Activated CD4-positive, alpha-beta T cell treated with anti-CD3 and anti-CD28 coated beads for 36 hours (primary cell): ENCODE results near the gene C16orf46. TPM values are rescaled to one million over a fixed set of nuclear protein-coding genes. Genes with fewer than 3 reads are reported as not detected.
"Not testable (repeated sequence)": the region's sequence is repeated elsewhere in the genome, so short reads cannot be mapped to it uniquely, and the experiment has no call there.

Source experiments
- ATAC-seq: fragments of 200-7000 bp; cut with Tn5 transposase; one replicate; pipeline ENCODE4 v1.10.0; 2021; ENCODE audit warnings: mild to moderate bottlenecking, moderate library complexity
- CTCF ChIA-PET: fragments of 350-600 bp; sonication (Branson Sonifier 250); formaldehyde crosslinking; loops from one replicate; lab custom pipeline; 2021; ENCODE audit warnings: antibody characterized with exemption; lab: Charles Lee
- POLR2A ChIA-PET: fragments of 350-600 bp; sonication (Branson Sonifier 250); formaldehyde crosslinking; loops from one replicate; lab custom pipeline; 2021; ENCODE audit warnings: antibody characterized with exemption, inconsistent platforms; lab: Charles Lee
- DNase-seq: peaks from one replicate; pipeline ENCODE4 v3.0.0-alpha.2; 2020
- H3K27ac Mint-ChIP-seq: one replicate; pipeline ENCODE4 v1.8.0; 2021; ENCODE audit warnings: mixed read lengths
- H3K27me3 Mint-ChIP-seq: one replicate; pipeline ENCODE4 v1.8.0; 2021; ENCODE audit warnings: mixed read lengths
- H3K36me3 Mint-ChIP-seq: one replicate; pipeline ENCODE4 v1.8.0; 2021; ENCODE audit warnings: low read depth, mixed read lengths
- H3K4me1 Mint-ChIP-seq: one replicate; pipeline ENCODE4 v1.8.0; 2021; ENCODE audit warnings: mixed read lengths
- H3K4me3 Mint-ChIP-seq: one replicate; pipeline ENCODE4 v1.8.0; 2021; ENCODE audit warnings: mild to moderate bottlenecking, moderate library complexity, mixed read lengths
- H3K9me3 Mint-ChIP-seq: one replicate; pipeline ENCODE4 v1.8.0; 2021; ENCODE audit warnings: low read depth, mixed read lengths
- intact Hi-C, 2 experiments: fragments of 100-400 bp; cut with DNase I in 1 of 2; cut with micrococcal nuclease in 1 of 2; formaldehyde crosslinking; loops; one replicate each; pipeline versions ENCODE4 v1.14.2 to v1.15.1; 2022 to 2024; cut with DNase I, micrococcal nuclease
- total RNA-seq, 2 experiments: library from RNA; stranded (reverse); gene quantifications; one replicate each; pipeline ENCODE4 v1.2.3, GENCODE V29; 2021

C16orf46 gene
- under 1 TPM; 0.28 to 0.34 TPM for total RNA-seq

DNA sequence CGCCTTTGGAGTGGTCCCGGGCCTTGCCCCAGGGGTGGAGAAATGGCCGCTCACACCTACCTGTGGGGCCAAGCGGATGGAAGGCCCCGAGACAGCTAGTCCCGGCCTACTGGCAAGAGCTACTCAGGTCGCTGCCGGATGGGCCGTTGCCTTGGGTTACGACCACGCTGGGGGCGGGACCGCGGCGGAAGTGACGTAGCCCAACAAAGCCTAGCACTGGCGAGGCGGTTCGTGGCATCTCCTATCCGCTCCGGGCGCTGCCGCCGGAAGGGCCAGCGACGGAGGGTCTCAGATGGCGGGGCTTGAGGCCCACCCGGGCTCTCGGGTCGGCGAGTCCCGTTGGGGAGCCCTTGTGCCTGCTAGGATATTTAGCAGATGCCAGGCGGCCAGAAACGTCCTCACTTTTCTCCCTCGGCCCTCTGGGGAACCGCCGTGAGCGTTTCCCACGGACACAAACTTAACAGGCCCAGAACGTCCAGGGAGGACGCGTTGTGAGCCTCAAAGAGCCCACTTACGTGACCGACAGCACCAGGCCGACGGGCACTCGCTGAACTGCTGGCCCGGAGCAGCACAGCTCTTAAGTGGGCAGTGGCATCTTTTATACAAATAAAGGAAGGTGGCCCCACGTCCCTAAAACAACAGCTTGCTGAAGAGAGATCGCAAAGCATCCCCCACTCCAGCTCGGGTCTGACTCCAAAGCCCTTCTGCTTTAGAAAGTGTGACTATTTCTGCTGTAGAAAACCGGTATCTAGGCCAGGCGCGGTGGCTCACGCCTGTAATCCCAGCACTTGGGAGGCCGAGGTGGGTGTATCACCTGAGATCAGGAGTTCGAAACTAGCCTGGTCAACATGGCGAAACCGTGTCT is at the start of gene C16orf46:
Gene C16orf46, minus strand, starts transcription at position 163 of the 865 bp plus-strand sequence. CDS start 13,283 bp downstream, outside the sequence.
- ChIA-PET CTCF (interaction anchor here (0.9 to 5.4 kb wide), 6 partner anchors 17 to 73 kb away, joined by 3 to 51 read pairs (median 4); partner anchors contain the start of genes ATMIN, CENPN and CMC2), POLR2A (interaction anchor here (0.6 to 1.5 kb wide), 3 partner anchors 17 to 581 kb away, joined by 3 to 15 read pairs (median 10); partner anchors contain the start of gene ATMIN)
- H3K27ac Mint-ChIP-seq, result peak within 1 kb of the TSS; percentile 84

GRCh38 chr16:81123092-81123852 is 46.2 kb upstream of the C16orf46 start:
- DNase-seq (no peak), ATAC-seq (no peak)
- Mint-ChIP-seq H3K27ac (no peak overlapping the region), H3K27me3 (peaks cover 5% of the 10 kb centered on the region), H3K4me1 (no peaks in the 10 kb centered on the region), H3K36me3 (no peaks in the 10 kb centered on the region), H3K9me3 (no peaks in the 10 kb centered on the region), H3K4me3 (no peak overlapping the region)
- ChIA-PET POLR2A (no interaction called here), CTCF (no interaction called here)
- intact Hi-C loops, result no loop called here

More for the DNA sequence above, at the start of gene C16orf46:
- intact Hi-C loops, result loop anchor here (1.0 to 2.0 kb wide), 5 partner anchors 19 to 537 kb away; partner anchors contain the start of genes CENPN (in 1 of the 2), CMIP (in 1 of the 2), DYNLRB2 (in 1 of the 2) and GCSH (in 1 of the 2)
- DNase-seq, result peak; percentile 99
- Mint-ChIP-seq H3K4me3 (no peak within 1 kb of the TSS), H3K36me3 (no peaks in the 10 kb centered on the region), H3K9me3 (no peaks in the 10 kb centered on the region), H3K4me1 (peaks cover 7% of the 10 kb centered on the region), H3K27me3 (no peaks in the 10 kb centered on the region)
- ATAC-seq, result peak; percentile 86

- Mint-ChIP-seq H3K27me3 (peaks cover 5% of the 10 kb centered on the region), H3K36me3 (no peaks in the 10 kb centered on the region), H3K4me3 (no peak overlapping the region), H3K9me3 (no peaks in the 10 kb centered on the region), H3K27ac (no peak overlapping the region), H3K4me1 (no peaks in the 10 kb centered on the region)
- CTCF ChIA-PET, result interaction anchor here (0.6 kb wide), 1 partner anchor 263 kb away, joined by 4 read pairs; no protein-coding TSS in a partner anchor
- intact Hi-C loops, result no loop called here
- ATAC-seq (no peak), DNase-seq (no peak)
- POLR2A ChIA-PET, result no interaction called here
These were observed 44.5 kb upstream of the C16orf46 start for GRCh38 chr16:81121474-81121990.

GRCh38 chr16:81117436-81117835 is 40.4 kb upstream of the C16orf46 start:
- DNase-seq, result no peak
- no peak for ATAC-seq
- POLR2A ChIA-PET, result no interaction called here
- Mint-ChIP-seq H3K27me3 (peaks cover 5% of the 10 kb centered on the region), H3K4me1 (no peaks in the 10 kb centered on the region), H3K27ac (no peak overlapping the region), H3K36me3 (no peaks in the 10 kb centered on the region), H3K4me3 (no peak overlapping the region), H3K9me3 (no peaks in the 10 kb centered on the region)
- CTCF ChIA-PET, result no interaction called here
- intact Hi-C loops, result no loop called here

- no peaks in the 10 kb centered on the region for H3K4me1 Mint-ChIP-seq
- H3K4me3 Mint-ChIP-seq, result no peak overlapping the region
- intact Hi-C loops, result no loop called here
- CTCF ChIA-PET, result interaction anchor here (0.8 kb wide), 1 partner anchor 98 kb away, joined by 3 read pairs; no protein-coding TSS in a partner anchor
- H3K27me3 Mint-ChIP-seq, result peaks cover 5% of the 10 kb centered on the region
- H3K36me3 Mint-ChIP-seq, result no peaks in the 10 kb centered on the region
- ATAC-seq (no peak), DNase-seq (no peak)
- POLR2A ChIA-PET, result no interaction called here
- no peak overlapping the region for H3K27ac Mint-ChIP-seq
- no peaks in the 10 kb centered on the region for H3K9me3 Mint-ChIP-seq
These were observed 39.2 kb upstream of the C16orf46 start for GRCh38 chr16:81116285-81116684.

DNA sequence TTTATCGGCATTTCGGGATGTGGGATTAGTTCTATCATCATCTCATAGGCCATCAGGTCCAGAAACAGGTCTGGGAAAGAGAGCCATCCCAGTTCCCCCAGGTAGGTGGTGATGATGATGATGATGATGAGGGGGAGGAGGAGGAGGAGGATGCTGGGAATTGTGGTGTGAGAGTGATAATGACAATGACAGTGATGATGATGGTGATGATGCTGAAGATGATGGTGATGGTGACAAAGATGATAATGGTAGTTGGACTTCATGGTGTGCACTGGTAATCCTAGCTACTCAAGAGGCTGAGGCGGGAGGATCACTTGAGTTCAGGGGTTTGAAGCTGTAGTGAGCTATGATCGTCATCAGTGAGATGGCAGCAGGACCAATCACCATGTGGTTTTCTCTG is 35.4 kb upstream of the C16orf46 start:
- ATAC-seq, result no peak
- intact Hi-C loops, result no loop called here
- no peak overlapping the region for H3K27ac Mint-ChIP-seq
- no peaks in the 10 kb centered on the region for H3K27me3 Mint-ChIP-seq
- no peak for DNase-seq
- ChIA-PET POLR2A (no interaction called here), CTCF (interaction anchor here (0.6 kb wide), 1 partner anchor 298 kb away, joined by 5 read pairs; no protein-coding TSS in a partner anchor)
- no peaks in the 10 kb centered on the region for H3K36me3 Mint-ChIP-seq
- no peak overlapping the region for H3K4me3 Mint-ChIP-seq
- no peaks in the 10 kb centered on the region for H3K4me1 Mint-ChIP-seq
- no peaks in the 10 kb centered on the region for H3K9me3 Mint-ChIP-seq

GRCh38 chr16:81109274-81109673 is 32.2 kb upstream of the C16orf46 start:
- ATAC-seq, H3K27ac Mint-ChIP-seq, H3K9me3 Mint-ChIP-seq, CTCF ChIA-PET, POLR2A ChIA-PET, H3K4me3 Mint-ChIP-seq, H3K36me3 Mint-ChIP-seq, DNase-seq, intact Hi-C loops, H3K27me3 Mint-ChIP-seq, H3K4me1 Mint-ChIP-seq: not testable (repeated sequence)

- intact Hi-C loops, result no loop called here
- H3K4me3 Mint-ChIP-seq, result no peak overlapping the region
- peaks cover 3% of the 10 kb centered on the region for H3K27me3 Mint-ChIP-seq
- DNase-seq, result no peak
- no peaks in the 10 kb centered on the region for H3K9me3 Mint-ChIP-seq
- H3K27ac Mint-ChIP-seq, result no peak overlapping the region
- POLR2A ChIA-PET, result no interaction called here
- H3K4me1 Mint-ChIP-seq, result no peaks in the 10 kb centered on the region
- no peaks in the 10 kb centered on the region for H3K36me3 Mint-ChIP-seq
- CTCF ChIA-PET, result interaction anchor here (0.6 kb wide), 1 partner anchor 97 kb away, joined by 3 read pairs; no protein-coding TSS in a partner anchor
- no peak for ATAC-seq
These were observed 30.5 kb upstream of the C16orf46 start for GRCh38 chr16:81107511-81107910.

- Mint-ChIP-seq H3K27ac (no peak overlapping the region), H3K4me1 (no peaks in the 10 kb centered on the region), H3K4me3 (no peak overlapping the region), H3K36me3 (no peaks in the 10 kb centered on the region), H3K9me3 (no peaks in the 10 kb centered on the region), H3K27me3 (peaks cover 3% of the 10 kb centered on the region)
- DNase-seq (no peak), ATAC-seq (no peak)
- CTCF ChIA-PET, result interaction anchor here (0.6 kb wide), 1 partner anchor 98 kb away, joined by 3 read pairs; no protein-coding TSS in a partner anchor
- POLR2A ChIA-PET, result no interaction called here
- intact Hi-C loops, result no loop called here
These were observed 29.9 kb upstream of the C16orf46 start for GRCh38 chr16:81106826-81107503.

GRCh38 chr16:81105946-81106345 is 28.9 kb upstream of the C16orf46 start:
- ChIA-PET POLR2A (no interaction called here), CTCF (no interaction called here)
- Mint-ChIP-seq H3K4me3 (no peak overlapping the region), H3K9me3 (no peaks in the 10 kb centered on the region), H3K27ac (no peak overlapping the region), H3K27me3 (peaks cover 3% of the 10 kb centered on the region), H3K4me1 (no peaks in the 10 kb centered on the region), H3K36me3 (no peaks in the 10 kb centered on the region)
- ATAC-seq, result no peak
- intact Hi-C loops, result no loop called here
- no peak for DNase-seq

DNA sequence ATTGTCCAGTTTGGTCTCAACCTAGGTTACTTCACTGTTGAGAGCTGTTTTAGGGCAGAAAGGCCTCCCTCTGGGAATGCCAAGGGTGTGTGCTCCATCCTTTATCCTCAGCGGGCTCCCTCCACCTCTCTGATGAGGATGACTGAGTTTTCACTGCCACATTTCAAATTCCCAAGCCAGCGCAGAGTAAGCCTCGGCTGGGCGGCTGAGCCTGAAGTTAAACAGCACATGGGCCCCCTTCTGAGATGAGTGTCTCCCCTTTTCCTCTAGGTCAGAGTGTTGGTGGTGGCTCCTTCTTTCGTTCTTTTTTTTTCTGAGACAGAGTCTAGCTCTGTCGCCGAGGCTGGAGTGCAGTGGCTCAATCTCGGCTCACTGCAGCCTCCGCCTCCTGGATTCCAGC is 24.7 kb upstream of the C16orf46 start:
- intact Hi-C loops, result no loop called here
- DNase-seq (no peak), ATAC-seq (no peak)
- Mint-ChIP-seq H3K9me3 (no peaks in the 10 kb centered on the region), H3K36me3 (no peaks in the 10 kb centered on the region), H3K4me1 (peaks cover 5% of the 10 kb centered on the region), H3K27me3 (peaks cover 3% of the 10 kb centered on the region), H3K4me3 (no peak overlapping the region), H3K27ac (no peak overlapping the region)
- ChIA-PET CTCF (no interaction called here), POLR2A (no interaction called here)
